Limb (tissue), 2 donors: Measurements from ENCODE around the gene HHEX.
"Not testable (repeated sequence)": the region's sequence is repeated elsewhere in the genome, so short reads cannot be mapped to it uniquely, and the experiment has no call there.

ENCODE experiments used
- DNase-seq, 2 donors: peaks; one replicate each; pipeline ENCODE4 v3.0.0-alpha.2; 2016; ENCODE audit errors: extremely low spot score in 2 of 2

Gene HHEX

DNA sequence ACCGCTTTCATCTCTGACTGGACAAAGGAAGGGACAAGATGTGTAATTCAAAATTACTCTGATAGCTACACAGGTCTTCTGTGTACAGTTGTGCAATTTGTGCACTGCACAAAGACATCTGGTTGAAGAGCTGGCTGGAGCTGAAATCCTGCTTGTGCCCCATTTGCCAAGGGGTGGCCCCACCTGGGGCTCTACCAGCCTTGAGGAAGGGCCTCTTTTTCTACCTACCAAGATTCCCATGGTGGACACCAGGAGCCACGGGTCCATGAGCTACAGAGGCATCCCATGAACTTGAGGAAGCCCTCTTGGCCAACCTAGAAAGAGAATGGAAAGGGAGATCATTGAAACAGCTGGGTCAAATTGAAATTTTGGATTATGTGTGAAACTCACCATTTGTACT lies 43.2 kb downstream of the HHEX start:
- DNase-seq: no peak

DNA sequence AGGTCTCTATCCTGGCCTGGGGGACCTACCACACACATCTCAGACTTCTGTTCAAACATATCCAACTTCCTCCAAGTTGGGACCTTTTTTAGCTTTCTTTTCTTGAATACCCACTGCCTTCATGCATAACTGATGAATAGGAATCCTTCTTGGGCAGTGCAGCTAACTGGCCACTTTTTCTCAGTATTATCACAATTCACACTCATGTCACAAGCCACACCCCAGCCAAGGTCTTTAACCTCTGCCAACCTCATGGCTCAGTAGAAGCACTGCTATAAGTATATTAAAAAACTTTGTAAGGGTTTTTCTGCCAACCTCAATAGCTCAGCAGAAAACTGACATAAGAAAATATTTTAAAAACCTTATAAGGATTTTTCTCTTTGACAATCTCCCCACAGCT lies 44.5 kb downstream of the HHEX start:
- no peak for DNase-seq

DNA sequence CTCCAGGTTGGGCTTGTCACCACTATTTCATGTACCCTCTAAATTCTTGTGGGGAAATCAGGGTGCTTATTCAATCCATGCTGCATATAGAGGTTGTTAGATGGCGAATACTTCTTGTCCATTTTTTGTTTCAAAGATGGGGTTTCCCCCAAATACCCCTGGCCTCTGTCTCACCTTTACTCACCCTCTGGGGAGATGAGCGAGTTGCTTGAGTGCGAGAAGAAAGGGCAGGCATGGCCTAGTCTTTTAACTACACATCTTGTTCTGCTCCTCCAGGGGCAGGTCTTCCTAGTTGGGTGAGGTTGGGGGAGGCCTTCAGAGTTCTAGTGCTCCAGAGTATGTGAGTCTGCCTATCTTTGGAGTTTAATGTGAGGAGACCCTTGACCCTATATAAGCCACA lies 46.2 kb downstream of the HHEX start:
- no peak for DNase-seq

DNA sequence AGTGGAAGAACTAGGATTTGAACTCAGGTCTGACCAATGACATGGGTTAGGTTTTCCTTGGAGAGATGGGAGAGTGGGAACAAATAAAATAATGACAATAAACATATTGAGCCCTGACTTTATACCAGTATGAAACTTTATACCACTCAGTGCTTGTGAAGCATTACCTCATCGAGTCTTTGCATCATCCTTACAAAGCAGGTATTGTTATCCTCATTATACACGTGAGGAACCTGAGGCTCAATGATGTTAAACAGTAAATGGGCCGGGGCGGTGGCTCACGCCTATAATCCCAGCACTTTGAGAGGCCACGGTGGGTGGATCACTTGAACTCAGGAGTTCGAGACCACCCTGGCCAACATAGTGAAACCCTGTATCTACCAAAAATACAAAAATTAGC lies 47.7 kb downstream of the HHEX start:
- DNase-seq: no peak

DNA sequence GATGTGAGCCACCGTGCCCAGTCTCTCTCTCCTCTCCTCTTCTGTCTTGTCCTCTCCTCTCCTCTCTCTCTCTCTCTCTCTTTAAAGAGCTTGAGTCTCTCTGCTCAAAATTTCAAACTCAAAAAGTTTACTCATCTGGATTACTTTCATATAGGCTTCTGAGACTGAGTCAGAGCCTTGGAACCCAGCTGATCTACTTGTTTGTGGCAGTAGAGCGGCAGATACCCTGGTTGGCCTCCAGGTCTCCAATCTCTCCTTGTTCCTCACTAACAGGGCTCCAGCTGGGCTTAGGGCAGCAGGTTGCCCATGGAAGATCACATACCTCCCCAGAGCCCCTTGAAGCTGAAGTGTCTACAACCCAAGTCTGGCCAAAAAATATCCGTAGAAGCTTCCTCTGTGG lies 51.0 kb downstream of the HHEX start:
- DNase-seq: no peak

DNA sequence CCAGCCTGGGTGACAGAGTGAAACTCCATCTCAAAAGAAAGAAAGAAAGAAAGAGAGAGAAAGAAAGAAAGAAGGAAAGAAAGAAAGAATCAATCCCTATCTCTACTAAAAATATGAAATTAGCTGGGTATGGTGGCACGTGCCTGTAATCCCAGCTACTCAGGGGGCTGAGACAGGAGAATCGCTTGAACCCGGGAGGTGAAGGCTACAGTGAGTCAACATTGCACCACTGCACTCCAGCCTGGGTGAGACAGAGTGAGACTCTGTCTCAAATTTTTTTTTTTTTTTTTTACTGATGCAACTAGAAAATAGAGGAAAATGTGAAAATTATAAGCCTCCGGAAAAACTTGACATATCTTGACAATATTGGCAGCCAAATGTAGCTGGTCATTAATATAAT lies 52.0 kb downstream of the HHEX start:
- not testable (repeated sequence) for DNase-seq

DNA sequence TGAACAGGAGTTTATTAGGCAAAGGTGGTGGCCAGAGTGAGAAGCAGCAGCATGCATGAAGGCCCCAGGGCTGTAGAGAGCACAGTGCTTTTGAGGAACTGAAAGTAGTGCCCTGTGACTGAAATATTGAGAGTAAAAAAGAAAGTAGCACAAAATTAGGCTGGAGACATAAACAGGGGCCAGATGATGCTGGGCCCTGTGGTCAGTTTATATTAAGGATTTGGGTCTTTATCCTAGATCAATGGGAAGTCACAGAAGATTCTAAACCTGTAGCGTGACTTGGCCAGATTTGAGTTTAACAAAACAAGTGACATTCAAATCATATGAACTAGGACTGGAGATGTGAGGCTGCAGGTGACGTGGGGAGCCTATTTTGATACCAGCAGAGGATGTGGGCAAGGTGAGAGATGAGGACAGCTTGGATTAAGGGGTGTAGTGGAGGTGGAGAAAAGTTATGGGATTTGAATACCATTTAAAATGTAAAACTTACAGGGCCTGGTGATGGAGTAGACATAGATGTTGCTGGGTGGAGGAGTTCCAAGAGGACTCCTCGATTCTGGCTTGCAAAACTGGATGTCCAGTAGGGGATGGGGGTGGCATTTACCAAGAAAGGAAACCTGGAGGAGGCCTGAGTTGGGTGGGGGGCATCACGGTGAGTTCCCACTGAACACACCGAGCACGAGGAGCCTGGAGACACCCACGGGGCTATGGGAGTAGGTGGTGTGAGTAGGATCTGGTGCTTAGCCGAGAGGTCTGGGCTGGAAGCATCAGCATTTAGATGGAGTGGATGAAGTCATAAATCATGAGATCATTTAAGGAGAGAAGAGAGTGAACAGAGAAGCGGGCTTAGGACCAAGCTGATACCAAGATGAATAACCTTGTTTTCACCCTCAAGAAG lies 52.8 kb downstream of the HHEX start:
- no peak for DNase-seq
